Left renal pelvis (tissue), 4 donors: ENCODE measurements around the gene REPS2. TPM values are rescaled to one million over a fixed set of nuclear protein-coding genes. Genes with fewer than 3 reads are reported as not detected.

ENCODE experiments used
- DNase-seq, 4 donors: peaks; one replicate each; pipeline ENCODE4 v3.0.0-alpha.2; 2013; ENCODE audit warnings: low read depth in 4 of 4, low spot score in 3 of 4
- polyA plus RNA-seq, 4 donors: library from polyadenylated mRNA; unstranded; fragments of 120-200 nt; gene quantifications; one replicate each; pipeline ENCODE4 v1.2.1, GENCODE V29; 2013; ENCODE audit not compliant: insufficient read length in 4 of 4

Gene REPS2
- polyA plus RNA-seq: 10 to 100 TPM; 11.2 to 20.7 (median 14.1) TPM

GRCh38 chrX:16946361-16946964 is at the start of gene REPS2:
TSS of gene REPS2 (plus strand) at chrX:16946658. CDS start at chrX:16946862, 204 bp downstream.
- DNase-seq: peak; percentile 47 to 63 (median 54)

GRCh38 chrX:16897445-16897844 is 49.0 kb upstream of the REPS2 start:
- no peak for DNase-seq

GRCh38 chrX:16903274-16904022 is 43.0 kb upstream of the REPS2 start:
- DNase-seq: no peak

- no peak for DNase-seq
Measured at GRCh38 chrX:16910376-16910775, 36.1 kb upstream of the REPS2 start.

GRCh38 chrX:16914058-16914457 is 32.4 kb upstream of the REPS2 start:
- no peak for DNase-seq

- no peak for DNase-seq
Measured at GRCh38 chrX:16916561-16916960, 29.9 kb upstream of the REPS2 start.

GRCh38 chrX:16917120-16917519 is 29.3 kb upstream of the REPS2 start:
- no peak for DNase-seq

GRCh38 chrX:16918979-16919378 is 27.5 kb upstream of the REPS2 start:
- DNase-seq: no peak

DNA sequence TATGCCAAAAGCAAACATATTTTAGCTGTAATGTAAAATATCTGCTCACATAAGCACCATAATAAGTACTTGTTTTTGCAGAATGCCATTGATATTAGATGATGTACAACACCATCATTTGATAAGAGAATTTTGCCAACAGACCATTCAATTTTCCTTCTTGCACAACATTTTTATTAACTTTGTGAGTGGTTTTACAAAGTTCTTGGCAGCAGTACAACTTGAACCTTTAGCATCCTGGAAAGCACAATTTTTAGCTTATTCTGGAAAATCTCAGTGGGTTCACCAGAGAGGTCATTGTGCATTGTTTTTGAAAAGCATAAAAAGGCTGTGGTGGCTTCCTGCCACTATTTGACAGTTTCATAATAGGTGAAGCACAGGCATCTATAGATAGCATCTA is 26.4 kb upstream of the REPS2 start:
- DNase-seq: no peak

DNA sequence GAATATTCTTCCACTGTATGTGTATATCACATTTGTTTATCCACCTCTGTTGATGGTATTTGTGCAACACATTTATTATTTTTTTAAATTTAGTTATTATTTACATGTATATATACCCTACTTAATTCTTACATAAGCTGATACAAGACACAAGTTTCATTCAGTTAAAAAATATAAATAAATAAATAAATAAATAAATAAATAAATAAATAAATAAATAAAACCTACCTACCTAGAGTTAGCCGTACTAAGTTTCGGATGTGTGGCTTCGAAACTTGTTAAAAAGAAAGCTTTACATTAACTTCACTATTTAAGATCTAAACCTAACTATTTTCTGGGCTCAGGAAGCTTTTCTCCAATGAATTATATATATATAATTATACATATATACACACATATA is 23.3 kb upstream of the REPS2 start:
- no peak for DNase-seq

DNA sequence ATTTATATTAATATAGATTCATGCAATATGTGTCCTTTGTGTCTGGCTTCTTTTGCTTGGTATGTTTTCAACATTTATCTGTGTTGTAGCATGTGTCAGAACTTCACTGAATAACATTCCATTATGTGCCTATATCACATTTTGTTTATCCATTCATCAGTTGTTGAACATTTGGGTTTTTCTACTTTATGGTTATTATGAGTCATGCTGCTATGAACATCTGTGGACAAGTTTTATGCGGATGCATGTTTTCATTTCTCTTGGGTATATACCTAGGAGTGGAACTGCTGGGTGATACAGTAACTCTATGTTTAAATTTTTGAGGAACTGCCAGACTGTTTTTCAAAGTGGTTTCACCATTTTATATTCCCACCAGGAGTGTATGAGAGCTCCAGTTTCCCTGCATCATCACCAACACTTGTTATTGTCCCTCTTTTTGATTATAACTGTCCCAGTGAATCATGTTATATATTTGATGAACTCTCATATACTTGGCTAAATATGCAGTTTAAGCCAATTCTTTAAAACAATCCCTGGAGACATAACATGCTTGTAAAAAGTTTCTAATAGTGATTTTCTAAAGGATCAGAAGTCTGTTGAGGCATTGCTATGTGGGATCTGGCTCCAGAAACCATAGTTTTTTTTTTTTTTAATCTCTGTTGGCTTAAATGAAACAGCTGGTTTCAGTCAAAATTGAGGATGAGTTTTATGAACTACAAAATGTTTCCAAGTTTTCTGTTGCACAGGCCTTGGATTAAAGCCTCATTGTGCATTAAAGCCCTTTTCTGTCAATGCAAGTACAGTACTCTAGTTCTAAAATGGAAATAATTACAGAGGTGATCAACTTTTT is 21.6 kb upstream of the REPS2 start:
- no peak for DNase-seq

DNA sequence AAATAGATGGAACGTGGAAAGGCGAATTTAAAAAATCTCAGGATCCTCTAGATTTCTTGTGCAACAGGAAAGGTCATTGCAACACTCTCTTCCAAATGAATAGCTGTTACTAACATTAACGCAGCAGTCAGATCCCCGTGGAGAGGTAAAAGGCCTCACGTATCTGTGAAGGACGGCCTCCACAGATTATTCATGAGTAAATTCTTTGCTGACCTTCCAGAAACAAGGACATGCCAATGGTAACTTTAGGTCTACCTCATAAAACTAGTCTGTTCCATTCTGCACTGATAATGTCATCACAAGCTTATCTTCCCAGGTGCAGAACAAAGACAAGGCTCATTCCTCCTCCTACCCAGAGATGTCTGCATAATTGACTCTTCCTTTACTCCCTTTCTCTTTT is 16.1 kb upstream of the REPS2 start:
- no peak for DNase-seq

DNA sequence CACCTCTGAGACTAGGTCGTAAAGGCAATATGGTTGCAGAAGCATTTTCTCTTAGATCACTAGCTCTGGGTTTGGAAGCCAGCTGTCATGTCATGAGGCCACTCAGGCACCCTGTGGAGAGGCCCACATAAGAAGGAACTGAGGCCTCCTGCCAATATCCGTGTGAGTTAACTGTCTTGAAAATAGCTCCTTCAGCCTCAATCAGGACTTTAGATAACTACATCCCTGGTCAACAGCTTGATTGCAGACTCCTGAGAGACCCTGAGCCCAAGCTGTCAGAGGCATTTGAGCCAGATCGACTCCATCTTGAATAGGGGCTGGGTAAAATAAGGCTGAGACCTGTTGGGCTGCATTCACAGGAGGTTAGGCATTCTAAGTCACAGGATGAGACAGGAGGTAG is 15.1 kb upstream of the REPS2 start:
- DNase-seq: no peak

- DNase-seq: no peak
Measured at GRCh38 chrX:16931855-16932575, 14.4 kb upstream of the REPS2 start.

DNA sequence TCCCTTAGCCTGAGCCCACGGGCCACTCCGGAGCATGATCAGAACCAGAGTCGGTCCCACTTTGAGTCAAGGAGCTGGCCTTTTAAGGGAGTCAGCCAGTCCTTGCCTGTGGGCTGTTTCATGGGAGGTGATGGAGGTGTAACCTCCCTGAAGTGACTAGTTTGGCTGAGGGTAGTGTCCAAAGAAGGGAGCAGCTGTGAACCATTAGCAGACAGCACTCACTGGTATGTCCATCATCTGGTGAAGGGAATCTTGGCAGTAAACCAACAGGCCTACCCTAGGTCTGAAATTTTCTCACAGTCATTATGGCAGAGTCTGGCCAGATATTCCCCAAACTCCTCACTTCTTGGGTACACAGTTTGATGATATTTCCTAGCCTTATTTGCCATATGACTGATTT is 12.3 kb upstream of the REPS2 start:
- no peak for DNase-seq

- DNase-seq: no peak
Measured at GRCh38 chrX:16946971-16947562, 609 bp downstream of the REPS2 start.

GRCh38 chrX:16950423-16950822 is 4.0 kb downstream of the REPS2 start:
- no peak for DNase-seq

GRCh38 chrX:16953606-16954211 is 7.3 kb downstream of the REPS2 start:
- no peak for DNase-seq

- no peak for DNase-seq
Measured at GRCh38 chrX:16957751-16958150, 11.3 kb downstream of the REPS2 start.

DNA sequence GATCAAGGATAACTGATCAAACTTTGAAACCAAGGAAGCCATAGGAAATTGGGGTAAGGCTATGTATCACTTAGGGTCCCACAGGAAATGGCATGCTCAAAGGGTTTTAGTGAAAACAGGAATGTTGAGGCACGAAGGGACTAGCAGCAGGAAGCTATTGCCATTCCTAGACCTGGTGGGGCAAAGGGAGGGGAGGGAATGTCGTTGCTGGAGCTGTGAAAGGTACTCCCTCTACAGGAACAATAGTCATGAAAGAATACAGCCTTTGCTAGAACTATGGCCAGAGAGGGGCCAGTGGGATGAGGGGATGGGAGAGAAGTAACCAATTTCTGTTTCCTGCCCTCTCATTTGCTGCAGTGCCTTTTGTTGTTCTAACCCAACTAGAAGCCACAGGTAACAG is 11.9 kb downstream of the REPS2 start:
- no peak for DNase-seq
